GM12878 (cell line): Measurements from ENCODE around the gene MYH7. TPM values are rescaled to one million over a fixed set of nuclear protein-coding genes. Genes with fewer than 3 reads are reported as not detected.

Experiments used
- ATAC-seq: fragments of 200-7000 bp; cut with Tn5 transposase; 3 replicates; pipeline ENCODE4 v1.9.1; 2020; ENCODE audit warnings: mild to moderate bottlenecking, moderate library complexity
- BruUV-seq: library from RNA; stranded (reverse); fragments of 400-500 nt; replicated peaks from 2 replicates; lab custom pipeline; 2021; lab: Mats Ljungman, UMichigan
- CTCF ChIA-PET: fragments of 300-600 bp; sonication (Branson Sonifier 250); formaldehyde crosslinking; extraction: SDS; loops from one replicate; lab custom pipeline; 2021; ENCODE audit warnings: inconsistent platforms; lab: Yijun Ruan, JAX
- POLR2A ChIA-PET: fragments of 350-600 bp; formaldehyde crosslinking; extraction: SDS; loops from one replicate; lab custom pipeline; 2021; ENCODE audit warnings: inconsistent platforms; lab: Charles Lee
- RAD21 ChIA-PET: fragments of 300-600 bp; sonication (Branson Sonifier 250); formaldehyde crosslinking; loops from one replicate; lab custom pipeline; 2023; ENCODE audit warnings: antibody characterized with exemption; ENCODE audit not compliant: unreplicated experiment; lab: Charles Lee
- SMC1A ChIA-PET: fragments of 300-600 bp; sonication (Branson Sonifier 250); formaldehyde crosslinking; loops from one replicate; lab custom pipeline; 2023; ENCODE audit not compliant: unreplicated experiment, uncharacterized antibody; lab: Charles Lee
- DNase-seq: peaks from one replicate; pipeline ENCODE4 v3.0.0-alpha.2; 2011; ENCODE audit warnings: low read depth, low spot score
- FAIRE-seq: peaks from 3 replicates; lab custom pipeline; 2011; peaks lifted over from hg19 to GRCh38; lab: Jason Lieb, UNC
- H2AFZ ChIP-seq: 2 replicates; pipeline ENCODE4 v1.6.0; 2011; ENCODE audit warnings: low read depth, low read length, control low read depth; ENCODE audit not compliant: control insufficient read depth
- H3K27ac ChIP-seq: 2 replicates; pipeline ENCODE4 v1.5.1; 2011; ENCODE audit warnings: control low read depth; ENCODE audit not compliant: control insufficient read depth, insufficient read depth
- H3K27me3 ChIP-seq, 2 experiments: replicated peaks in 1 of 2; 2 replicates each; pipeline versions ENCODE4 v1.6.0 to v1.6.1; 2011; ENCODE audit warnings: low read length in 1 of 2; ENCODE audit not compliant: control insufficient read depth in 2 of 2, insufficient read depth in 2 of 2
- H3K36me3 ChIP-seq, 2 experiments: 2 replicates each; pipeline ENCODE4 v1.5.1; 2011; ENCODE audit warnings: low read length in 1 of 2; ENCODE audit not compliant: control insufficient read depth in 2 of 2, insufficient read depth in 2 of 2
- H3K4me1 ChIP-seq: 2 replicates; pipeline ENCODE4 v1.6.1; 2011; ENCODE audit warnings: mild to moderate bottlenecking, low read length, moderate library complexity, mixed read lengths; ENCODE audit not compliant: control insufficient read depth, insufficient read depth
- H3K4me2 ChIP-seq: 2 replicates; pipeline ENCODE4 v1.6.0; 2011; ENCODE audit warnings: control low read depth; ENCODE audit not compliant: control insufficient read depth, insufficient read depth
- H3K4me3 ChIP-seq: fragments of 200-600 bp; sonication (generic); 2 replicates; pipeline ENCODE4 v1.5.1; 2016
- H3K79me2 ChIP-seq: 2 replicates; pipeline ENCODE4 v1.6.0; 2011; ENCODE audit warnings: low read length; ENCODE audit not compliant: control insufficient read depth, insufficient read depth
- H3K9ac ChIP-seq: 2 replicates; pipeline ENCODE4 v1.8.0; 2011; ENCODE audit warnings: low read length, control low read depth, mixed read lengths; ENCODE audit not compliant: control insufficient read depth, insufficient read depth
- H3K9me3 ChIP-seq: replicated peaks from 3 replicates; pipeline ENCODE4 v1.5.1; 2011; ENCODE audit warnings: mild to moderate bottlenecking, low read length; ENCODE audit not compliant: control insufficient read depth, insufficient read depth
- H4K20me1 ChIP-seq: 2 replicates; pipeline ENCODE4 v1.6.0; 2011; ENCODE audit not compliant: control insufficient read depth, insufficient read depth
- BACH1 ChIP-seq: fragments of 450-650 bp; IDR thresholded peaks from 2 replicates; pipeline ENCODE4 v1.6.1; 2017; ENCODE audit warnings: mild to moderate bottlenecking, borderline replicate concordance
- CHD4 ChIP-seq: fragments of 200-600 bp; sonication (generic); IDR thresholded peaks from 2 replicates; pipeline ENCODE4 v1.6.1; 2016; ENCODE audit warnings: mild to moderate bottlenecking
- ESRRA ChIP-seq: IDR thresholded peaks from 2 replicates; pipeline ENCODE4 v1.6.1; 2012; ENCODE audit warnings: mild to moderate bottlenecking, low read length, improper control_type of control experiment
- HDGF ChIP-seq: fragments of 450-650 bp; IDR thresholded peaks from 2 replicates; pipeline ENCODE4 v1.6.1; 2016; ENCODE audit warnings: antibody characterized with exemption
- MAX ChIP-seq: IDR thresholded peaks from 2 replicates; pipeline ENCODE4 v1.6.1; 2012; ENCODE audit warnings: low read depth, low read length, improper control_type of control experiment
- MEF2B ChIP-seq: fragments of 450-650 bp; IDR thresholded peaks from 2 replicates; pipeline ENCODE4 v1.6.1; 2018; ENCODE audit warnings: mild to moderate bottlenecking, moderate library complexity; ENCODE audit not compliant: partially characterized antibody, poor library complexity, severe bottlenecking
- NFYA ChIP-seq: IDR thresholded peaks from 2 replicates; pipeline ENCODE4 v1.6.1; 2011; ENCODE audit warnings: low read depth, mild to moderate bottlenecking, low read length, improper control_type of control experiment, borderline replicate concordance
- PAX8 ChIP-seq: fragments of 450-650 bp; IDR thresholded peaks from 2 replicates; pipeline ENCODE4 v1.6.1; 2017; ENCODE audit warnings: mild to moderate bottlenecking, moderate library complexity
- PKNOX1 ChIP-seq: fragments of 450-650 bp; IDR thresholded peaks from 2 replicates; pipeline ENCODE4 v1.6.1; 2016; ENCODE audit warnings: mild to moderate bottlenecking
- RAD51 ChIP-seq: fragments of 450-650 bp; IDR thresholded peaks from 2 replicates; pipeline ENCODE4 v1.6.1; 2016; ENCODE audit warnings: moderate library complexity, mild to moderate bottlenecking, inconsistent platforms
- RBBP5 ChIP-seq: fragments of 200-600 bp; sonication (generic); conservative IDR thresholded peaks from 2 replicates; pipeline ENCODE4 v1.6.1; 2016
- SP1 ChIP-seq: IDR thresholded peaks from one replicate; pipeline ENCODE4 v1.6.1; 2011; ENCODE audit warnings: low read depth, low read length
- SREBF2 ChIP-seq: IDR thresholded peaks from 2 replicates; pipeline ENCODE4 v1.6.1; 2012; ENCODE audit warnings: mild to moderate bottlenecking, low read length
- STAT3 ChIP-seq: IDR thresholded peaks from 2 replicates; pipeline ENCODE4 v1.6.1; 2011; ENCODE audit warnings: low read depth, low read length, improper control_type of control experiment
- SUPT20H ChIP-seq: IDR thresholded peaks from 2 replicates; pipeline ENCODE4 v1.6.1; 2011; ENCODE audit warnings: low read depth, mild to moderate bottlenecking, low read length, moderate library complexity, borderline replicate concordance; ENCODE audit not compliant: control insufficient read depth
- WGBS: methylation state at CpG from one replicate; pipeline ENCODE4 v1.1.6; 2016; ENCODE audit warnings: low lambda C conversion rate; ENCODE audit not compliant: insufficient replicate concordance, insufficient coverage; ENCODE audit errors: missing lambda C conversion rate; 5-methylcytosine and 5-hydroxymethylcytosine counted together
- in situ Hi-C: fragments of 300-500 bp; cut with MboI; formaldehyde crosslinking; loops from 9 replicates; pipeline ENCODE4 v1.14.3; 2018; ENCODE audit warnings: mixed read lengths
- intact Hi-C: fragments of 100-400 bp; cut with micrococcal nuclease; formaldehyde crosslinking; loops from one replicate; pipeline ENCODE4 v1.14.2; 2022; ENCODE audit not compliant: unreplicated experiment
- polyA plus RNA-seq, 11 experiments: library from polyadenylated mRNA; depleted of rRNA in 4 of 11; unstranded in 6 of 11; stranded (reverse) in 5 of 11; fragments of >200 nt; fragmentation: Nextera tagmentation in 4 of 11; fragmentation: Illumina TruSeq in 1 of 11; extraction: Ambion mirVana in 4 of 11; extraction: Trizol in 1 of 11; gene quantifications; 1 replicate in 1 of 11; 2 replicates in 10 of 11; pipeline versions ENCODE4 v1.2.1 to v1.2.3, GENCODE V29; 2011 to 2016; ENCODE audit warnings: inconsistent platforms in 2 of 11, missing spikeins in 2 of 11, low read depth in 1 of 11
- total RNA-seq, 4 experiments: library from RNA; depleted of rRNA in 3 of 4; stranded (reverse); fragments of >200 nt in 3 of 4; fragmentation: Illumina TruSeq in 1 of 4; extraction: Trizol in 1 of 4; gene quantifications; 2 replicates each; pipeline versions ENCODE4 v1.2.1 to v1.2.3, GENCODE V29; 2013 to 2021
- TF ChIP-seq, protein P1 (sequence below): fragments of 450-650 bp; IDR thresholded peaks from 2 replicates; pipeline ENCODE4 v1.6.1; 2014; ENCODE audit warnings: mild to moderate bottlenecking

Gene MYH7
- total and polyA plus RNA-seq, 10 of the 15 experiments (the other 5 are each of a cell fraction or from before 2014, with no cell fraction given) = 0.04 to 0.10 (median 0.05) TPM; not detected in 4

DNA sequence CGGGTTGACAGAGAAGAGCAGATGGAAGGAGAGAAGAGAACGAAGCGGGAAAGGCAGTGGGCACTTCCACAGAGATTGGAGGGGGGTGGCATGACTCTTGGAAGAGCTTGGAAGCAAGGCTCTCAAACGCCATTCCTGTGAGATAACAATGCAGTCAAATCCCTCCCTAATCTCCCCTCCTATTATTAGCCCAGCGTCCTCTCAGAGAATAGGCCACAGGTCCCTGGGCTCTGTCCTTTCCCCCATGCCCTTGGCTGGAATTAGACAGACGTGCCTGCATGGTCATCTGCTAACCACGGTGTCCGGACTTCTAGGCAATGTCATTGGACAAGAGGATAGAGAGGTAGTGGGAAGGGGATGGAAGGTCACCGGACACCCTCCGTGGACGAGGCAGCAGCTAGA is 8.0 kb upstream of the MYH7 start:
- Histone ChIP-seq H3K4me1 (peaks cover 15% of the 10 kb centered on the region), H3K27ac (no peak overlapping the region), H3K36me3 (no peaks in the 10 kb centered on the region), H3K79me2 (no peaks in the 10 kb centered on the region), H3K9me3 (no peaks in the 10 kb centered on the region; the same call in 2 of the 3 replicates), H3K27me3 (no peaks in the 10 kb centered on the region; a peak in 2 of 4 replicates), H3K4me3 (no peak overlapping the region), H4K20me1 (no peaks in the 10 kb centered on the region), H3K4me2 (no peak overlapping the region), H2AFZ (no peak overlapping the region), H3K9ac (no peak overlapping the region)
- no peak for TF ChIP-seq MEF2B
- TF ChIP-seq, protein P1, sequence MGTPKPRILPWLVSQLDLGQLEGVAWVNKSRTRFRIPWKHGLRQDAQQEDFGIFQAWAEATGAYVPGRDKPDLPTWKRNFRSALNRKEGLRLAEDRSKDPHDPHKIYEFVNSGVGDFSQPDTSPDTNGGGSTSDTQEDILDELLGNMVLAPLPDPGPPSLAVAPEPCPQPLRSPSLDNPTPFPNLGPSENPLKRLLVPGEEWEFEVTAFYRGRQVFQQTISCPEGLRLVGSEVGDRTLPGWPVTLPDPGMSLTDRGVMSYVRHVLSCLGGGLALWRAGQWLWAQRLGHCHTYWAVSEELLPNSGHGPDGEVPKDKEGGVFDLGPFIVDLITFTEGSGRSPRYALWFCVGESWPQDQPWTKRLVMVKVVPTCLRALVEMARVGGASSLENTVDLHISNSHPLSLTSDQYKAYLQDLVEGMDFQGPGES = no peak
- no peak for TF ChIP-seq SREBF2
- TF ChIP-seq NFYA = no peak
- 27% methylated on average over 11 of the region's 11 CpGs for WGBS
- DNase-seq = no peak
- RAD21 ChIA-PET = no interaction called here
- FAIRE-seq = no peak
- no TSS peak for BruUV-seq
- ATAC-seq = no peak
- SMC1A ChIA-PET = no interaction called here
- CTCF ChIA-PET = no interaction called here
- intact Hi-C loops (no loop called here), in situ Hi-C loops (no loop called here)
- POLR2A ChIA-PET = no interaction called here

DNA sequence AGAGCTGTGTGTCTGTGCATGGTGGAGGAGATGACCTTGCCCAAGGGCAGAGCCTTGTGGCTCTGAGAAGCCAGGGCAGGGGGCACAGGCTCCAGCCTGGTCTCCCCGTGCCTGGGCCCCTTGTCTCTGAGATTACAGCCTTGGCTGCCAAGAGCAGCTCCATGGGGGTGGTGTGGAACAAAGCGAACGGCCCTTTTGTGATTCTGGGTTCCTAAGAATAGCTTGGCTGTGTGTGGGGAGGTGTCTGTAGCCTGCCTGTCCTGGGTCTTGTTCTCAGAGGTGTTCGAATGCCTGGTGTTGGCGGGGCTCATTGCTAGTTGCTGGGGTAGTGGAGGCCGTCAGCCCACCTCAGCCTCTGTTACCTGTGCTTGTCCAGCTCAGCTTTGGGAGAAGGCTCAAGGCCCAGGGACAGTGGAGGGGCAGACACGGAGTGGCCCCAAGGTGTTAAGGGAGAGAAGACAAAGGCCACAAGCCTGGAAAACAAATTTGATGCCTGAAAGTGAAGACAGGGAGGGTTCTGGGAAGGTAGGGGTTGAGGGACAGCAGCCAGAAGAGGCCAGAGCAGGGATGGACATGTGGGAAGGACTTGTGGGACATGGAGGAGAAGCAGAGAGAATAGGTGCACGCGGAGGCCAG is 7.4 kb upstream of the MYH7 start:
- CTCF ChIA-PET = interaction anchor here (1.3 kb wide), 1 partner anchor 63 kb away, joined by 3 read pairs; no protein-coding TSS in a partner anchor
- Histone ChIP-seq H3K9ac (no peak overlapping the region), H4K20me1 (no peaks in the 10 kb centered on the region), H3K4me2 (no peak overlapping the region), H3K9me3 (no peaks in the 10 kb centered on the region), H2AFZ (no peak overlapping the region), H3K4me3 (no peak overlapping the region), H3K4me1 (peaks cover 12% of the 10 kb centered on the region), H3K36me3 (no peaks in the 10 kb centered on the region), H3K27me3 (no peaks in the 10 kb centered on the region; a peak in 2 of 4 replicates), H3K27ac (no peak overlapping the region), H3K79me2 (no peaks in the 10 kb centered on the region)
- SMC1A ChIA-PET = no interaction called here
- no TSS peak for BruUV-seq
- ATAC-seq (no peak), DNase-seq (no peak), FAIRE-seq (no peak)
- 21% methylated on average over 9 of the region's 9 CpGs for WGBS
- POLR2A ChIA-PET = no interaction called here
- intact Hi-C loops (no loop called here), in situ Hi-C loops (no loop called here)
- RAD21 ChIA-PET = no interaction called here
- TF ChIP-seq RBBP5 (no peak), MAX (no peak), SP1 (no peak), ESRRA (no peak), PKNOX1 (no peak), HDGF (no peak), CHD4 (no peak), BACH1 (no peak), RAD51 (no peak), PAX8 (no peak), SUPT20H (no peak), STAT3 (no peak)
